ENCODE data around the gene COTL1. TPM values are rescaled to one million over a fixed set of nuclear protein-coding genes. Genes with fewer than 3 reads are reported as not detected.

COTL1 gene
- total and polyA plus RNA-seq, 9 of the 15 experiments (the other 6 are each of a cell fraction or from before 2014, with no cell fraction given) = 27.7 to 185 (median 72.5) TPM

DNA sequence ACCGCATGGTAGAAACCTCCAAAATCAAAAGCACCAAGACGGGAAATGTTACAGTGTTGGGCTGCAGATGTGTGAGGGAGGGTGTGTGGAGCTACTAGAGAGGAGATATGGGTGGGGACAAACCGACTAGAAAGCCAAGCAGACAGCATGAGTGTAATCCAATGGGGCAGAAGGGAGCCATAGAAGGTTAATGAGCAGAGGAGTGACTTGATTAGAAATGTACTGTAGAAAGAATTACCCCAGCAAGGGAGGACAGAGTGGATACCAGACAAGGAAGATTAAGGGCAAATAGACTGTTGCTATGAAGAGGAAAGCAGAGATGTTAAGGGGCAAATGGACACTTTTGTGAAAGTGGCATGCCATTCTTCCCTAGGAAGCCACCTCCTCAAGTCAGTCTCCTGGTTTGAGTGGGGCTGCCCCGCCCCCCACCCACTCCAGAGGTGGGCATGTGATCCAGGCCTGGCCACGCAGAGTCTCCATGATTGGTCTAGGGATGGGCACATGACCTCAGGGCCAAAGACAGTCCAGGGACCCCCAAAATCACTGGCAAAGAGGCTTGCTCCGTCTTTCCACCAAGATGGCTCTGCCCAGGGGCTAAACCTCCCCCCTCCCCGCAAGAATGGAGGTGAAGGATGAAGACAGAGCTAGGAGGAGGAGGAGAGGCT, 4.3 kb downstream of the COTL1 start (continued):
- TF ChIP-seq, protein P1, sequence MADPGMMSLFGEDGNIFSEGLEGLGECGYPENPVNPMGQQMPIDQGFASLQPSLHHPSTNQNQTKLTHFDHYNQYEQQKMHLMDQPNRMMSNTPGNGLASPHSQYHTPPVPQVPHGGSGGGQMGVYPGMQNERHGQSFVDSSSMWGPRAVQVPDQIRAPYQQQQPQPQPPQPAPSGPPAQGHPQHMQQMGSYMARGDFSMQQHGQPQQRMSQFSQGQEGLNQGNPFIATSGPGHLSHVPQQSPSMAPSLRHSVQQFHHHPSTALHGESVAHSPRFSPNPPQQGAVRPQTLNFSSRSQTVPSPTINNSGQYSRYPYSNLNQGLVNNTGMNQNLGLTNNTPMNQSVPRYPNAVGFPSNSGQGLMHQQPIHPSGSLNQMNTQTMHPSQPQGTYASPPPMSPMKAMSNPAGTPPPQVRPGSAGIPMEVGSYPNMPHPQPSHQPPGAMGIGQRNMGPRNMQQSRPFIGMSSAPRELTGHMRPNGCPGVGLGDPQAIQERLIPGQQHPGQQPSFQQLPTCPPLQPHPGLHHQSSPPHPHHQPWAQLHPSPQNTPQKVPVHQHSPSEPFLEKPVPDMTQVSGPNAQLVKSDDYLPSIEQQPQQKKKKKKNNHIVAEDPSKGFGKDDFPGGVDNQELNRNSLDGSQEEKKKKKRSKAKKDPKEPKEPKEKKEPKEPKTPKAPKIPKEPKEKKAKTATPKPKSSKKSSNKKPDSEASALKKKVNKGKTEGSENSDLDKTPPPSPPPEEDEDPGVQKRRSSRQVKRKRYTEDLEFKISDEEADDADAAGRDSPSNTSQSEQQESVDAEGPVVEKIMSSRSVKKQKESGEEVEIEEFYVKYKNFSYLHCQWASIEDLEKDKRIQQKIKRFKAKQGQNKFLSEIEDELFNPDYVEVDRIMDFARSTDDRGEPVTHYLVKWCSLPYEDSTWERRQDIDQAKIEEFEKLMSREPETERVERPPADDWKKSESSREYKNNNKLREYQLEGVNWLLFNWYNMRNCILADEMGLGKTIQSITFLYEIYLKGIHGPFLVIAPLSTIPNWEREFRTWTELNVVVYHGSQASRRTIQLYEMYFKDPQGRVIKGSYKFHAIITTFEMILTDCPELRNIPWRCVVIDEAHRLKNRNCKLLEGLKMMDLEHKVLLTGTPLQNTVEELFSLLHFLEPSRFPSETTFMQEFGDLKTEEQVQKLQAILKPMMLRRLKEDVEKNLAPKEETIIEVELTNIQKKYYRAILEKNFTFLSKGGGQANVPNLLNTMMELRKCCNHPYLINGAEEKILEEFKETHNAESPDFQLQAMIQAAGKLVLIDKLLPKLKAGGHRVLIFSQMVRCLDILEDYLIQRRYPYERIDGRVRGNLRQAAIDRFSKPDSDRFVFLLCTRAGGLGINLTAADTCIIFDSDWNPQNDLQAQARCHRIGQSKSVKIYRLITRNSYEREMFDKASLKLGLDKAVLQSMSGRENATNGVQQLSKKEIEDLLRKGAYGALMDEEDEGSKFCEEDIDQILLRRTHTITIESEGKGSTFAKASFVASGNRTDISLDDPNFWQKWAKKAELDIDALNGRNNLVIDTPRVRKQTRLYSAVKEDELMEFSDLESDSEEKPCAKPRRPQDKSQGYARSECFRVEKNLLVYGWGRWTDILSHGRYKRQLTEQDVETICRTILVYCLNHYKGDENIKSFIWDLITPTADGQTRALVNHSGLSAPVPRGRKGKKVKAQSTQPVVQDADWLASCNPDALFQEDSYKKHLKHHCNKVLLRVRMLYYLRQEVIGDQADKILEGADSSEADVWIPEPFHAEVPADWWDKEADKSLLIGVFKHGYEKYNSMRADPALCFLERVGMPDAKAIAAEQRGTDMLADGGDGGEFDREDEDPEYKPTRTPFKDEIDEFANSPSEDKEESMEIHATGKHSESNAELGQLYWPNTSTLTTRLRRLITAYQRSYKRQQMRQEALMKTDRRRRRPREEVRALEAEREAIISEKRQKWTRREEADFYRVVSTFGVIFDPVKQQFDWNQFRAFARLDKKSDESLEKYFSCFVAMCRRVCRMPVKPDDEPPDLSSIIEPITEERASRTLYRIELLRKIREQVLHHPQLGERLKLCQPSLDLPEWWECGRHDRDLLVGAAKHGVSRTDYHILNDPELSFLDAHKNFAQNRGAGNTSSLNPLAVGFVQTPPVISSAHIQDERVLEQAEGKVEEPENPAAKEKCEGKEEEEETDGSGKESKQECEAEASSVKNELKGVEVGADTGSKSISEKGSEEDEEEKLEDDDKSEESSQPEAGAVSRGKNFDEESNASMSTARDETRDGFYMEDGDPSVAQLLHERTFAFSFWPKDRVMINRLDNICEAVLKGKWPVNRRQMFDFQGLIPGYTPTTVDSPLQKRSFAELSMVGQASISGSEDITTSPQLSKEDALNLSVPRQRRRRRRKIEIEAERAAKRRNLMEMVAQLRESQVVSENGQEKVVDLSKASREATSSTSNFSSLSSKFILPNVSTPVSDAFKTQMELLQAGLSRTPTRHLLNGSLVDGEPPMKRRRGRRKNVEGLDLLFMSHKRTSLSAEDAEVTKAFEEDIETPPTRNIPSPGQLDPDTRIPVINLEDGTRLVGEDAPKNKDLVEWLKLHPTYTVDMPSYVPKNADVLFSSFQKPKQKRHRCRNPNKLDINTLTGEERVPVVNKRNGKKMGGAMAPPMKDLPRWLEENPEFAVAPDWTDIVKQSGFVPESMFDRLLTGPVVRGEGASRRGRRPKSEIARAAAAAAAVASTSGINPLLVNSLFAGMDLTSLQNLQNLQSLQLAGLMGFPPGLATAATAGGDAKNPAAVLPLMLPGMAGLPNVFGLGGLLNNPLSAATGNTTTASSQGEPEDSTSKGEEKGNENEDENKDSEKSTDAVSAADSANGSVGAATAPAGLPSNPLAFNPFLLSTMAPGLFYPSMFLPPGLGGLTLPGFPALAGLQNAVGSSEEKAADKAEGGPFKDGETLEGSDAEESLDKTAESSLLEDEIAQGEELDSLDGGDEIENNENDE (IDR thresholded peaks at IDR 0.05; ENCODE audit: low read depth, low read length) = no peak
- TF ChIP-seq, protein P2, sequence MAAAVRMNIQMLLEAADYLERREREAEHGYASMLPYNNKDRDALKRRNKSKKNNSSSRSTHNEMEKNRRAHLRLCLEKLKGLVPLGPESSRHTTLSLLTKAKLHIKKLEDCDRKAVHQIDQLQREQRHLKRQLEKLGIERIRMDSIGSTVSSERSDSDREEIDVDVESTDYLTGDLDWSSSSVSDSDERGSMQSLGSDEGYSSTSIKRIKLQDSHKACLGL (CRISPR knock-in tag; IDR thresholded peaks at IDR 0.05; ENCODE audit: borderline replicate concordance, poor library complexity, severe bottlenecking) = no peak
- TF ChIP-seq SMARCE1 (IDR thresholded peaks at IDR 0.05) (no peak), CBFB (CRISPR knock-in tag; IDR thresholded peaks at IDR 0.05) (no peak), POLR3A (IDR thresholded peaks at IDR 0.05; ENCODE audit: borderline replicate concordance, extremely low read depth, insufficient read depth, insufficient read length) (no peak), ZNF263 (CRISPR knock-in tag; IDR thresholded peaks at IDR 0.05; ENCODE audit: borderline replicate concordance) (no peak), KDM4B (IDR thresholded peaks at IDR 0.05; ENCODE audit: borderline replicate concordance in 2 of 2, low read depth in 1 of 2) (no peak), MED1 (CRISPR knock-in tag; IDR thresholded peaks at IDR 0.05; ENCODE audit: borderline replicate concordance) (no peak)
- TF ChIP-seq, protein P3, sequence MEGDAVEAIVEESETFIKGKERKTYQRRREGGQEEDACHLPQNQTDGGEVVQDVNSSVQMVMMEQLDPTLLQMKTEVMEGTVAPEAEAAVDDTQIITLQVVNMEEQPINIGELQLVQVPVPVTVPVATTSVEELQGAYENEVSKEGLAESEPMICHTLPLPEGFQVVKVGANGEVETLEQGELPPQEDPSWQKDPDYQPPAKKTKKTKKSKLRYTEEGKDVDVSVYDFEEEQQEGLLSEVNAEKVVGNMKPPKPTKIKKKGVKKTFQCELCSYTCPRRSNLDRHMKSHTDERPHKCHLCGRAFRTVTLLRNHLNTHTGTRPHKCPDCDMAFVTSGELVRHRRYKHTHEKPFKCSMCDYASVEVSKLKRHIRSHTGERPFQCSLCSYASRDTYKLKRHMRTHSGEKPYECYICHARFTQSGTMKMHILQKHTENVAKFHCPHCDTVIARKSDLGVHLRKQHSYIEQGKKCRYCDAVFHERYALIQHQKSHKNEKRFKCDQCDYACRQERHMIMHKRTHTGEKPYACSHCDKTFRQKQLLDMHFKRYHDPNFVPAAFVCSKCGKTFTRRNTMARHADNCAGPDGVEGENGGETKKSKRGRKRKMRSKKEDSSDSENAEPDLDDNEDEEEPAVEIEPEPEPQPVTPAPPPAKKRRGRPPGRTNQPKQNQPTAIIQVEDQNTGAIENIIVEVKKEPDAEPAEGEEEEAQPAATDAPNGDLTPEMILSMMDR (IDR thresholded peaks at IDR 0.05 in 2 of 3, conservative IDR thresholded peaks at IDR 0.05 in 1 of 3; ENCODE audit: insufficient read depth in 2 of 3, low read depth in 1 of 3, low read length in 3 of 3) = no peak
- TF ChIP-seq, protein P4, sequence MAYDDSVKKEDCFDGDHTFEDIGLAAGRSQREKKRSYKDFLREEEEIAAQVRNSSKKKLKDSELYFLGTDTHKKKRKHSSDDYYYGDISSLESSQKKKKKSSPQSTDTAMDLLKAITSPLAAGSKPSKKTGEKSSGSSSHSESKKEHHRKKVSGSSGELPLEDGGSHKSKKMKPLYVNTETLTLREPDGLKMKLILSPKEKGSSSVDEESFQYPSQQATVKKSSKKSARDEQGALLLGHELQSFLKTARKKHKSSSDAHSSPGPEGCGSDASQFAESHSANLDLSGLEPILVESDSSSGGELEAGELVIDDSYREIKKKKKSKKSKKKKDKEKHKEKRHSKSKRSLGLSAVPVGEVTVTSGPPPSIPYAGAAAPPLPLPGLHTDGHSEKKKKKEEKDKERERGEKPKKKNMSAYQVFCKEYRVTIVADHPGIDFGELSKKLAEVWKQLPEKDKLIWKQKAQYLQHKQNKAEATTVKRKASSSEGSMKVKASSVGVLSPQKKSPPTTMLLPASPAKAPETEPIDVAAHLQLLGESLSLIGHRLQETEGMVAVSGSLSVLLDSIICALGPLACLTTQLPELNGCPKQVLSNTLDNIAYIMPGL (CRISPR knock-in tag; IDR thresholded peaks at IDR 0.05) = no peak

Data from K562 (cell line).